H9 (cell line): ENCODE data around the gene FBXO11. TPM values are rescaled to one million over a fixed set of nuclear protein-coding genes. Genes with fewer than 3 reads are reported as not detected.

ENCODE experiments used
- DNase-seq: peaks from one replicate; pipeline ENCODE4 v3.0.0-alpha.2; 2017
- H2AFZ ChIP-seq: one replicate; pipeline ENCODE4 v1.6.1; 2013; ENCODE audit warnings: mild to moderate bottlenecking, low read length, control low read depth, moderate library complexity
- H2AK5ac ChIP-seq: 2 replicates; pipeline ENCODE4 v1.6.1; 2013; ENCODE audit warnings: low read length, control low read depth, mixed read lengths; ENCODE audit not compliant: insufficient read length
- H2BK120ac ChIP-seq: one replicate; pipeline ENCODE4 v1.6.1; 2013; ENCODE audit warnings: low read depth, mild to moderate bottlenecking, low read length, control low read depth, inconsistent platforms; ENCODE audit not compliant: poor library complexity, severe bottlenecking
- H2BK12ac ChIP-seq: 2 replicates; pipeline ENCODE4 v1.6.1; 2013; ENCODE audit warnings: low read length, control low read depth, mixed read lengths, low read depth; ENCODE audit not compliant: insufficient read length
- H2BK15ac ChIP-seq: 2 replicates; pipeline ENCODE4 v1.6.1; 2013; ENCODE audit warnings: low read depth, low read length, control low read depth
- H2BK20ac ChIP-seq: one replicate; pipeline ENCODE4 v1.6.1; 2013; ENCODE audit warnings: low read depth, mild to moderate bottlenecking, low read length, control low read depth, inconsistent platforms; ENCODE audit not compliant: poor library complexity, severe bottlenecking
- H2BK5ac ChIP-seq: 2 replicates; pipeline ENCODE4 v1.6.1; 2013; ENCODE audit warnings: low read length, control low read depth, mixed read lengths; ENCODE audit not compliant: insufficient read length
- H3K14ac ChIP-seq: 2 replicates; pipeline ENCODE4 v1.6.1; 2013; ENCODE audit warnings: low read length, control low read depth; ENCODE audit not compliant: insufficient read depth
- H3K18ac ChIP-seq: 2 replicates; pipeline ENCODE4 v1.6.1; 2013; ENCODE audit warnings: low read depth, mild to moderate bottlenecking, mixed read lengths, low read length, control low read depth; ENCODE audit not compliant: insufficient read length
- H3K23ac ChIP-seq: 2 replicates; pipeline ENCODE4 v1.6.1; 2013; ENCODE audit warnings: low read length, control low read depth, mixed read lengths, low read depth; ENCODE audit not compliant: insufficient read length
- H3K23me2 ChIP-seq: 2 replicates; pipeline ENCODE4 v1.6.1; 2013; ENCODE audit warnings: low read depth, mild to moderate bottlenecking, mixed read lengths, low read length, control low read depth; ENCODE audit not compliant: insufficient read length, poor library complexity, severe bottlenecking
- H3K27ac ChIP-seq: 2 replicates; pipeline ENCODE4 v1.5.1; 2013; ENCODE audit warnings: low read length, control low read depth, mixed read lengths, low read depth; ENCODE audit not compliant: insufficient read length
- H3K27me3 ChIP-seq: 2 replicates; pipeline ENCODE4 v1.6.1; 2013; ENCODE audit warnings: low read length, control low read depth, inconsistent platforms; ENCODE audit not compliant: insufficient read depth
- H3K4ac ChIP-seq: 2 replicates; pipeline ENCODE4 v1.6.1; 2013; ENCODE audit warnings: low read depth, mild to moderate bottlenecking, control low read depth, inconsistent platforms, low read length, moderate library complexity
- H3K4me1 ChIP-seq: 2 replicates; pipeline ENCODE4 v1.6.1; 2013; ENCODE audit warnings: low read length, control low read depth, inconsistent platforms; ENCODE audit not compliant: insufficient read depth
- H3K4me2 ChIP-seq: 2 replicates; pipeline ENCODE4 v1.6.1; 2013; ENCODE audit warnings: low read length, control low read depth, mixed read lengths; ENCODE audit not compliant: insufficient read length, insufficient read depth
- H3K56ac ChIP-seq: 2 replicates; pipeline ENCODE4 v1.6.1; 2013; ENCODE audit warnings: low read depth, mild to moderate bottlenecking, mixed read lengths, low read length, control low read depth; ENCODE audit not compliant: insufficient read length
- H3K79me1 ChIP-seq: 2 replicates; pipeline ENCODE4 v1.6.1; 2013; ENCODE audit warnings: low read depth, mild to moderate bottlenecking, moderate library complexity, low read length, control low read depth, inconsistent platforms; ENCODE audit not compliant: insufficient read depth, poor library complexity, severe bottlenecking
- H3K79me2 ChIP-seq: 2 replicates; pipeline ENCODE4 v1.6.1; 2013; ENCODE audit warnings: low read length, control low read depth, inconsistent platforms; ENCODE audit not compliant: insufficient read depth
- H3K9ac ChIP-seq: 2 replicates; pipeline ENCODE4 v1.6.1; 2013; ENCODE audit warnings: low read length, control low read depth, mixed read lengths; ENCODE audit not compliant: insufficient read length; ENCODE audit errors: extremely low read depth
- H3K9me3 ChIP-seq: one replicate; pipeline ENCODE4 v1.6.1; 2013; ENCODE audit warnings: low read depth, low read length, inconsistent platforms; ENCODE audit not compliant: control insufficient read depth
- H3T11ph ChIP-seq: one replicate; pipeline ENCODE4 v1.6.1; 2013; ENCODE audit warnings: mild to moderate bottlenecking, low read length, control low read depth, inconsistent platforms
- H4K20me1 ChIP-seq: one replicate; pipeline ENCODE4 v1.6.1; 2013; ENCODE audit not compliant: control insufficient read depth, insufficient read length, insufficient read depth
- H4K5ac ChIP-seq: 2 replicates; pipeline ENCODE4 v1.6.1; 2013; ENCODE audit warnings: low read depth, mild to moderate bottlenecking, mixed read lengths, low read length, control low read depth; ENCODE audit not compliant: insufficient read length
- H4K8ac ChIP-seq: replicated peaks from 2 replicates; pipeline ENCODE4 v1.6.1; 2013; ENCODE audit warnings: low read length, control low read depth, mixed read lengths, low read depth; ENCODE audit not compliant: insufficient read length
- H4K91ac ChIP-seq: 2 replicates; pipeline ENCODE4 v1.6.1; 2013; ENCODE audit warnings: low read depth, mild to moderate bottlenecking, moderate library complexity, mixed read lengths, low read length, control low read depth; ENCODE audit not compliant: insufficient read length
- H3K27ac Mint-ChIP-seq, 3 experiments: 2 replicates in 2 of 3; 3 replicates in 1 of 3; pipeline ENCODE4 v1.8.0; 2020 to 2021; ENCODE audit warnings: mixed read lengths in 3 of 3, mild to moderate bottlenecking in 1 of 3, moderate library complexity in 1 of 3
- H3K27me3 Mint-ChIP-seq: 2 replicates; pipeline ENCODE4 v1.8.0; 2021; ENCODE audit warnings: low read depth, mild to moderate bottlenecking, moderate library complexity, mixed read lengths
- H3K36me3 Mint-ChIP-seq, 3 experiments: 2 replicates in 2 of 3; 3 replicates in 1 of 3; pipeline ENCODE4 v1.8.0; 2020 to 2021; ENCODE audit warnings: low read depth in 3 of 3, mixed read lengths in 3 of 3; ENCODE audit not compliant: insufficient read depth in 1 of 3
- H3K4me1 Mint-ChIP-seq, 2 experiments: 2 replicates each; pipeline ENCODE4 v1.8.0; 2020; ENCODE audit warnings: mixed read lengths in 2 of 2
- H3K4me3 Mint-ChIP-seq, 2 experiments: 2 replicates in 1 of 2; 3 replicates in 1 of 2; pipeline ENCODE4 v1.8.0; 2020 to 2021; ENCODE audit warnings: mild to moderate bottlenecking in 2 of 2, mixed read lengths in 2 of 2, moderate library complexity in 1 of 2
- H3K9me3 Mint-ChIP-seq, 2 experiments: 2 replicates in 1 of 2; 3 replicates in 1 of 2; pipeline ENCODE4 v1.8.0; 2020; ENCODE audit warnings: mild to moderate bottlenecking in 2 of 2, mixed read lengths in 2 of 2, moderate library complexity in 1 of 2
- WGBS: extraction: QIAGEN DNeasy Blood & Tissue Kit; methylation state at CpG from one replicate; pipeline ENCODE4 v1.1.7; 2013; ENCODE audit warnings: missing lambda C conversion rate, low lambda C conversion rate, mixed read lengths; ENCODE audit not compliant: insufficient read length; ENCODE audit errors: extremely low coverage; 5-methylcytosine and 5-hydroxymethylcytosine counted together
- total RNA-seq: library from RNA; stranded (reverse); gene quantifications from 2 replicates; pipeline ENCODE4 v1.2.1, GENCODE V29; 2021
- TF ChIP-seq, protein P1 (sequence below): fragments of 200-600 bp; sonication (generic); conservative IDR thresholded peaks from 3 replicates; pipeline ENCODE4 v1.8.0; 2021; ENCODE audit warnings: antibody characterized with exemption, mild to moderate bottlenecking

The FBXO11 gene
- total RNA-seq, 1 experiment from 2014 or later = 68.8 TPM

DNA sequence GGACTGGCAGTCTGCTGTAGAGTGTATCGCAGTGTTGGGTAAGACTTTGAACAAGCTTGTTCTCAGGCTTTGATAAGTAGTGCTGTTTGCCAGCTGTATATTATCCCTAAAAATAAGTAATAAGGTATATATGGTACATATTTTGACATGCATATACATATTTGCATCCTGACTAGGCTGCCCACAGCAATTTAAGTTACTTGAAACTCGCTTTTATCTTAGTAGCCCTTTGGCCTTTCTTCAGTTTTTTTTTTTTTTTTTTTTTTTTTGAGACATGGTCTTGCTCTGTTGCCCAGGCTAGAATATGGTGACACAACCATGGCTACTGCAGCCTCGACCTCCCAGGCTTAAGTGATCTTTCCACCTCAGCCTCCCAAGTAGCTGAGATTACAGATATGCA is 105.2 kb downstream of the FBXO11 start:
- no peak overlapping the region for H3K18ac ChIP-seq
- H2AK5ac ChIP-seq = no peak overlapping the region
- no peak overlapping the region for H3K4me2 ChIP-seq
- H2BK120ac ChIP-seq = no peak overlapping the region
- WGBS = no CpG with 5 or more reads among the region's 3 CpGs
- TF ChIP-seq, protein P1, sequence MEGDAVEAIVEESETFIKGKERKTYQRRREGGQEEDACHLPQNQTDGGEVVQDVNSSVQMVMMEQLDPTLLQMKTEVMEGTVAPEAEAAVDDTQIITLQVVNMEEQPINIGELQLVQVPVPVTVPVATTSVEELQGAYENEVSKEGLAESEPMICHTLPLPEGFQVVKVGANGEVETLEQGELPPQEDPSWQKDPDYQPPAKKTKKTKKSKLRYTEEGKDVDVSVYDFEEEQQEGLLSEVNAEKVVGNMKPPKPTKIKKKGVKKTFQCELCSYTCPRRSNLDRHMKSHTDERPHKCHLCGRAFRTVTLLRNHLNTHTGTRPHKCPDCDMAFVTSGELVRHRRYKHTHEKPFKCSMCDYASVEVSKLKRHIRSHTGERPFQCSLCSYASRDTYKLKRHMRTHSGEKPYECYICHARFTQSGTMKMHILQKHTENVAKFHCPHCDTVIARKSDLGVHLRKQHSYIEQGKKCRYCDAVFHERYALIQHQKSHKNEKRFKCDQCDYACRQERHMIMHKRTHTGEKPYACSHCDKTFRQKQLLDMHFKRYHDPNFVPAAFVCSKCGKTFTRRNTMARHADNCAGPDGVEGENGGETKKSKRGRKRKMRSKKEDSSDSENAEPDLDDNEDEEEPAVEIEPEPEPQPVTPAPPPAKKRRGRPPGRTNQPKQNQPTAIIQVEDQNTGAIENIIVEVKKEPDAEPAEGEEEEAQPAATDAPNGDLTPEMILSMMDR = no peak
- no peak overlapping the region for H4K8ac ChIP-seq
- no peak overlapping the region for H2BK12ac ChIP-seq
- DNase-seq = no peak
- H3K56ac ChIP-seq = no peak overlapping the region
- H4K5ac ChIP-seq = no peak overlapping the region
- Mint-ChIP-seq H3K4me1 (no peaks in the 10 kb centered on the region; a peak in 1 of 4 replicates), H3K9me3 (no peaks in the 10 kb centered on the region), H3K27ac (no peak overlapping the region), H3K4me3 (no peak overlapping the region), H3K36me3 (peaks cover 68 to 98% (median 93%) of the 10 kb centered on the region in 3 experiments), H3K27me3 (no peaks in the 10 kb centered on the region)
- no peaks in the 10 kb centered on the region for H3K4me1 ChIP-seq
- no peak overlapping the region for H3K9ac ChIP-seq
- peaks cover 5% of the 10 kb centered on the region; the same call in 1 of the 2 replicates for H3K79me2 ChIP-seq
- no peaks in the 10 kb centered on the region for H3K27me3 ChIP-seq
- no peak overlapping the region for H3K4ac ChIP-seq
- H3K23me2 ChIP-seq = no peaks in the 10 kb centered on the region
- H3K9me3 ChIP-seq = no peaks in the 10 kb centered on the region
- H2BK5ac ChIP-seq = no peak overlapping the region
- no peak overlapping the region for H3K23ac ChIP-seq
- H3K14ac ChIP-seq = no peak overlapping the region
- no peak overlapping the region for H2AFZ ChIP-seq
- no peak overlapping the region for H2BK15ac ChIP-seq
- H3K27ac ChIP-seq = no peak overlapping the region
- H3K79me1 ChIP-seq = peaks cover 8% of the 10 kb centered on the region
- no peak overlapping the region for H3T11ph ChIP-seq
- no peak overlapping the region for H2BK20ac ChIP-seq
- H4K91ac ChIP-seq = no peak overlapping the region
- H4K20me1 ChIP-seq = no peaks in the 10 kb centered on the region
